HL-60 (cell line): ENCODE data around the gene QSOX2.

Source experiments
- DNase-seq, 2 experiments: peaks; one replicate each; pipeline ENCODE4 v3.0.0-alpha.2; 2010 to 2020; ENCODE audit warnings: low read depth in 1 of 2, low spot score in 1 of 2
- H3K27ac ChIP-seq: fragments of 250-450 bp; sonication (Bioruptor Pico); replicated peaks from 2 replicates; pipeline ENCODE4 v1.5.1; 2020; ENCODE audit warnings: mild to moderate bottlenecking, moderate library complexity
- H3K27me3 ChIP-seq: fragments of 250-450 bp; sonication (Bioruptor Pico); 2 replicates; pipeline ENCODE4 v1.5.1; 2021; ENCODE audit warnings: mild to moderate bottlenecking, moderate library complexity; ENCODE audit not compliant: insufficient read depth, poor library complexity, severe bottlenecking
- H3K4me3 ChIP-seq: replicated peaks from 2 replicates; pipeline ENCODE4 v1.5.1; 2011; ENCODE audit warnings: mild to moderate bottlenecking, control low read depth, low read length; ENCODE audit not compliant: insufficient read depth
- CTCF ChIP-seq: IDR thresholded peaks from one replicate; pipeline ENCODE4 v1.5.1; 2011; ENCODE audit warnings: low read length, control low read depth, inconsistent platforms; ENCODE audit not compliant: insufficient read depth
- GABPA ChIP-seq: IDR thresholded peaks from 2 replicates; pipeline ENCODE4 v1.6.1; 2012; ENCODE audit warnings: low read depth
- POLR2AphosphoS5 ChIP-seq: IDR thresholded peaks from 2 replicates; pipeline ENCODE4 v1.6.1; 2012; ENCODE audit warnings: low read depth
- REST ChIP-seq: IDR thresholded peaks from 2 replicates; pipeline ENCODE4 v1.6.1; 2012; ENCODE audit warnings: low read depth; ENCODE audit not compliant: insufficient replicate concordance
- SPI1 ChIP-seq: IDR thresholded peaks from 2 replicates; pipeline ENCODE4 v1.6.1; 2012; ENCODE audit warnings: low read depth, mild to moderate bottlenecking, borderline replicate concordance

QSOX2 gene

GRCh38 chr9:136264441-136265405 is 19.1 kb upstream of the QSOX2 start:
- TF ChIP-seq POLR2AphosphoS5, result no peak
- Histone ChIP-seq H3K4me3 (no peak overlapping the region), H3K27me3 (peaks cover 3% of the 10 kb centered on the region), H3K27ac (no peak overlapping the region)
- no peak for DNase-seq

- no peak for TF ChIP-seq POLR2AphosphoS5
- no peak for TF ChIP-seq REST
- no peak for TF ChIP-seq GABPA
- no peak for TF ChIP-seq CTCF
- TF ChIP-seq SPI1, result no peak
- DNase-seq, result no peak
- no peak overlapping the region for H3K4me3 ChIP-seq
- H3K27me3 ChIP-seq, result no peaks in the 10 kb centered on the region
- H3K27ac ChIP-seq, result no peak overlapping the region
Measured at GRCh38 chr9:136264031-136264430, 18.4 kb upstream of the QSOX2 start.

- Histone ChIP-seq H3K27ac (no peak overlapping the region), H3K27me3 (no peaks in the 10 kb centered on the region), H3K4me3 (no peak overlapping the region)
- TF ChIP-seq SPI1 (no peak), REST (no peak), GABPA (no peak)
- no peak for DNase-seq
Measured at GRCh38 chr9:136262671-136263178, 17.1 kb upstream of the QSOX2 start.

- no peak for TF ChIP-seq GABPA
- TF ChIP-seq SPI1, result no peak
- TF ChIP-seq CTCF, result no peak
- no peak for TF ChIP-seq REST
- TF ChIP-seq POLR2AphosphoS5, result no peak
- no peak for DNase-seq
- H3K27ac ChIP-seq, result no peak overlapping the region
- no peaks in the 10 kb centered on the region for H3K27me3 ChIP-seq
- H3K4me3 ChIP-seq, result no peak overlapping the region
Measured at GRCh38 chr9:136261686-136262430, 16.2 kb upstream of the QSOX2 start.
